ENCODE measurements around the gene TMEM203. TPM values are rescaled to one million over a fixed set of nuclear protein-coding genes. Genes with fewer than 3 reads are reported as not detected.

TMEM203 gene
- total and polyA plus RNA-seq, 2 of the 13 experiments (the other 11 are each of a cell fraction or from before 2014, with no cell fraction given) = 23.4 to 36.7 TPM

DNA sequence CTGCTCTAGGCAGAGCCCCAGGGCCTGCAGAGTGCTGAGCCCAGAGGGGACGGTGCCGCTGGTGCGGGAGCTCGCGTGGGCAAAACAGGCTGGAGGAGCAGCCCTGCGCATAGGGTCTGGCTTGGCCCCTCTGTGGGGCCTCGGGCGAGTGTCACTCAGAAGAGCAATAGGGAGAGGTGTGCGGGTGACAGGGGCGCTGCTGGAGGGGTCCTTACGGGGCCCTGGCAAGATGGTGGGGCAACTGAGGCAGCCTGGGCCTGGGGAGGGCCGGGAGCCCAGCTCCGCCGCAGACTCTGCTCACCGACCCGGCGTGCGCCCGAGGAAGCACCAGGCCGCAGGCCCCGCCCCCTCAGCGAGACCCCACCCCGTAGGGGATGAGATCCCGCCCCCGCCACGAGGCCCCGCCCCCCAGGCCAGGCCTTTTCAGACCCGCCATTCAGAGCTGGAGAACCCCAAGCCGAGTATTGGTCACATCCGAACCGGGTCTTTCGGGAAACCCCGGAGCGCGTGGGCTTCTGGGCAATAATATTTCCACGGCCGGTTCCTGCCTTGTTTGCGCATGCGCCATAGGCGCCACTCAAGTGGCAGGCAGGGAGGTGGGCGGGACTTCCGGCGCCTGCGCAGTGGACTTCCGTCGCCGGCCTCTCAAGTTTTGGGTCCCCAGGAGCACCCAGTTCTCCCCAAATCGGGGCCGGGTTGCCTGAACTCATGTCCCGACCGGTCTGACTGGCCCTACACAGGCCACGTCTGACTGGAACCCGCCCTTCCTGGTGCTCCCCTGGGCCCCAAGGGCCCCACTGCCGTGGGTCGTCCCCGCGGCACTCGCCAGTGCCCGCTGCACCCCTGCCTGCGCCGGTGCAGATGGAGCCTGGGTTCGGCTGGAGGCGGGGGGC, 17.9 kb upstream of the TMEM203 start (continued):
- TF ChIP-seq, protein P1, sequence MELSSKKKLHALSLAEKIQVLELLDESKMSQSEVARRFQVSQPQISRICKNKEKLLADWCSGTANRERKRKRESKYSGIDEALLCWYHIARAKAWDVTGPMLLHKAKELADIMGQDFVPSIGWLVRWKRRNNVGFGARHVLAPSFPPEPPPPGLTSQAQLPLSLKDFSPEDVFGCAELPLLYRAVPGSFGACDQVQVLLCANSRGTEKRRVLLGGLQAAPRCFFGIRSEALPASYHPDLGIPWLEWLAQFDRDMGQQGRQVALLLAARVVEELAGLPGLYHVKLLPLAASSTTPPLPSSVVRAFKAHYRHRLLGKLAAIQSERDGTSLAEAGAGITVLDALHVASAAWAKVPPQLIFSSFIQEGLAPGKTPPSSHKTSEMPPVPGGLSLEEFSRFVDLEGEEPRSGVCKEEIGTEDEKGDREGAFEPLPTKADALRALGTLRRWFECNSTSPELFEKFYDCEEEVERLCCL (CRISPR knock-in tag; IDR thresholded peaks at IDR 0.05; ENCODE audit: borderline replicate concordance) = no peak
- TF ChIP-seq KDM5A (IDR thresholded peaks at IDR 0.05; ENCODE audit: borderline replicate concordance, low read length) = peak; percentile 86
- TF ChIP-seq, protein P2, sequence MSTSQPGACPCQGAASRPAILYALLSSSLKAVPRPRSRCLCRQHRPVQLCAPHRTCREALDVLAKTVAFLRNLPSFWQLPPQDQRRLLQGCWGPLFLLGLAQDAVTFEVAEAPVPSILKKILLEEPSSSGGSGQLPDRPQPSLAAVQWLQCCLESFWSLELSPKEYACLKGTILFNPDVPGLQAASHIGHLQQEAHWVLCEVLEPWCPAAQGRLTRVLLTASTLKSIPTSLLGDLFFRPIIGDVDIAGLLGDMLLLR (CRISPR knock-in tag; IDR thresholded peaks at IDR 0.05) = peak; percentile 51; the same call in 1 of the 2 replicates
- no peak for TF ChIP-seq ZNF546 (CRISPR knock-in tag; conservative IDR thresholded peaks at IDR 0.05)
- no peak for TF ChIP-seq ZFP62 (CRISPR knock-in tag; IDR thresholded peaks at IDR 0.05)
- TF ChIP-seq, protein P3, sequence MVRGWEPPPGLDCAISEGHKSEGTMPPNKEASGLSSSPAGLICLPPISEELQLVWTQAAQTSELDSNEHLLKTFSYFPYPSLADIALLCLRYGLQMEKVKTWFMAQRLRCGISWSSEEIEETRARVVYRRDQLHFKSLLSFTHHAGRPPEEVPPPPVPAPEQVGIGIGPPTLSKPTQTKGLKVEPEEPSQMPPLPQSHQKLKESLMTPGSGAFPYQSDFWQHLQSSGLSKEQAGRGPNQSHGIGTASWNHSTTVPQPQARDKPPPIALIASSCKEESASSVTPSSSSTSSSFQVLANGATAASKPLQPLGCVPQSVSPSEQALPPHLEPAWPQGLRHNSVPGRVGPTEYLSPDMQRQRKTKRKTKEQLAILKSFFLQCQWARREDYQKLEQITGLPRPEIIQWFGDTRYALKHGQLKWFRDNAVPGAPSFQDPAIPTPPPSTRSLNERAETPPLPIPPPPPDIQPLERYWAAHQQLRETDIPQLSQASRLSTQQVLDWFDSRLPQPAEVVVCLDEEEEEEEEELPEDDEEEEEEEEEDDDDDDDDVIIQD (CRISPR knock-in tag; IDR thresholded peaks at IDR 0.05; ENCODE audit: low read depth) = no peak
- TF ChIP-seq DR1 (CRISPR knock-in tag; IDR thresholded peaks at IDR 0.05) = no peak
- TF ChIP-seq, protein P4, sequence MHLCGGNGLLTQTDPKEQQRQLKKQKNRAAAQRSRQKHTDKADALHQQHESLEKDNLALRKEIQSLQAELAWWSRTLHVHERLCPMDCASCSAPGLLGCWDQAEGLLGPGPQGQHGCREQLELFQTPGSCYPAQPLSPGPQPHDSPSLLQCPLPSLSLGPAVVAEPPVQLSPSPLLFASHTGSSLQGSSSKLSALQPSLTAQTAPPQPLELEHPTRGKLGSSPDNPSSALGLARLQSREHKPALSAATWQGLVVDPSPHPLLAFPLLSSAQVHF (CRISPR knock-in tag; IDR thresholded peaks at IDR 0.05) = 0 out of 2 replicates have a peak, but pooled peaks have one; percentile 75
- TF ChIP-seq, protein P5, sequence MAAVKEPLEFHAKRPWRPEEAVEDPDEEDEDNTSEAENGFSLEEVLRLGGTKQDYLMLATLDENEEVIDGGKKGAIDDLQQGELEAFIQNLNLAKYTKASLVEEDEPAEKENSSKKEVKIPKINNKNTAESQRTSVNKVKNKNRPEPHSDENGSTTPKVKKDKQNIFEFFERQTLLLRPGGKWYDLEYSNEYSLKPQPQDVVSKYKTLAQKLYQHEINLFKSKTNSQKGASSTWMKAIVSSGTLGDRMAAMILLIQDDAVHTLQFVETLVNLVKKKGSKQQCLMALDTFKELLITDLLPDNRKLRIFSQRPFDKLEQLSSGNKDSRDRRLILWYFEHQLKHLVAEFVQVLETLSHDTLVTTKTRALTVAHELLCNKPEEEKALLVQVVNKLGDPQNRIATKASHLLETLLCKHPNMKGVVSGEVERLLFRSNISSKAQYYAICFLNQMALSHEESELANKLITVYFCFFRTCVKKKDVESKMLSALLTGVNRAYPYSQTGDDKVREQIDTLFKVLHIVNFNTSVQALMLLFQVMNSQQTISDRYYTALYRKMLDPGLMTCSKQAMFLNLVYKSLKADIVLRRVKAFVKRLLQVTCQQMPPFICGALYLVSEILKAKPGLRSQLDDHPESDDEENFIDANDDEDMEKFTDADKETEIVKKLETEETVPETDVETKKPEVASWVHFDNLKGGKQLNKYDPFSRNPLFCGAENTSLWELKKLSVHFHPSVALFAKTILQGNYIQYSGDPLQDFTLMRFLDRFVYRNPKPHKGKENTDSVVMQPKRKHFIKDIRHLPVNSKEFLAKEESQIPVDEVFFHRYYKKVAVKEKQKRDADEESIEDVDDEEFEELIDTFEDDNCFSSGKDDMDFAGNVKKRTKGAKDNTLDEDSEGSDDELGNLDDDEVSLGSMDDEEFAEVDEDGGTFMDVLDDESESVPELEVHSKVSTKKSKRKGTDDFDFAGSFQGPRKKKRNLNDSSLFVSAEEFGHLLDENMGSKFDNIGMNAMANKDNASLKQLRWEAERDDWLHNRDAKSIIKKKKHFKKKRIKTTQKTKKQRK (IDR thresholded peaks at IDR 0.05; ENCODE audit: low read length) = no peak
- no peak for TF ChIP-seq CAMTA2 (CRISPR knock-in tag; IDR thresholded peaks at IDR 0.05; ENCODE audit: borderline replicate concordance)
- no peak; the same call in 1 of the 2 replicates for TF ChIP-seq MTA1 (CRISPR knock-in tag; IDR thresholded peaks at IDR 0.05; ENCODE audit: borderline replicate concordance)
- no peak for TF ChIP-seq ZFP37 (CRISPR knock-in tag; IDR thresholded peaks at IDR 0.05; ENCODE audit: borderline replicate concordance)
- no peak; the same call in 1 of the 2 replicates for TF ChIP-seq ZNF441 (CRISPR knock-in tag; IDR thresholded peaks at IDR 0.05; ENCODE audit: borderline replicate concordance)
- TF ChIP-seq ZNF3 (CRISPR knock-in tag; IDR thresholded peaks at IDR 0.05) = no peak
- TF ChIP-seq, protein P6, sequence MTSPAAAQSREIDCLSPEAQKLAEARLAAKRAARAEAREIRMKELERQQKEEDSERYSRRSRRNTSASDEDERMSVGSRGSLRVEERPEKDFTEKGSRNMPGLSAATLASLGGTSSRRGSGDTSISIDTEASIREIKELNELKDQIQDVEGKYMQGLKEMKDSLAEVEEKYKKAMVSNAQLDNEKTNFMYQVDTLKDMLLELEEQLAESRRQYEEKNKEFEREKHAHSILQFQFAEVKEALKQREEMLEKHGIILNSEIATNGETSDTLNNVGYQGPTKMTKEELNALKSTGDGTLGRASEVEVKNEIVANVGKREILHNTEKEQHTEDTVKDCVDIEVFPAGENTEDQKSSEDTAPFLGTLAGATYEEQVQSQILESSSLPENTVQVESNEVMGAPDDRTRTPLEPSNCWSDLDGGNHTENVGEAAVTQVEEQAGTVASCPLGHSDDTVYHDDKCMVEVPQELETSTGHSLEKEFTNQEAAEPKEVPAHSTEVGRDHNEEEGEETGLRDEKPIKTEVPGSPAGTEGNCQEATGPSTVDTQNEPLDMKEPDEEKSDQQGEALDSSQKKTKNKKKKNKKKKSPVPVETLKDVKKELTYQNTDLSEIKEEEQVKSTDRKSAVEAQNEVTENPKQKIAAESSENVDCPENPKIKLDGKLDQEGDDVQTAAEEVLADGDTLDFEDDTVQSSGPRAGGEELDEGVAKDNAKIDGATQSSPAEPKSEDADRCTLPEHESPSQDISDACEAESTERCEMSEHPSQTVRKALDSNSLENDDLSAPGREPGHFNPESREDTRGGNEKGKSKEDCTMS (CRISPR knock-in tag; conservative IDR thresholded peaks at IDR 0.05) = no peak
- no peak for TF ChIP-seq GLI4 (CRISPR knock-in tag; IDR thresholded peaks at IDR 0.05; ENCODE audit: borderline replicate concordance)
- TF ChIP-seq ZNF382 (CRISPR knock-in tag; IDR thresholded peaks at IDR 0.05; ENCODE audit: borderline replicate concordance) = no peak
- TF ChIP-seq ZC3H13 (CRISPR knock-in tag; IDR thresholded peaks at IDR 0.05) = peak; percentile 18
